Left lobe of liver (tissue), 2 donors: ENCODE results near the gene USP48. TPM values are rescaled to one million over a fixed set of nuclear protein-coding genes. Genes with fewer than 3 reads are reported as not detected.

ENCODE experiments used
- ATAC-seq: fragments of 200-7000 bp; cut with Tn5 transposase; one replicate; pipeline ENCODE4 v1.9.1; 2020; ENCODE audit warnings: mild to moderate bottlenecking, moderate library complexity
- DNase-seq: peaks from one replicate; pipeline ENCODE4 v3.0.0-alpha.2; 2020; ENCODE audit warnings: low spot score
- total RNA-seq: library from RNA; stranded (reverse); gene quantifications from one replicate; pipeline ENCODE4 v1.2.1, GENCODE V29; 2021
- donor health status: DM: no; HTN: no; CAD: no; lungs with moderate emphysema.
- donor health status: DM: no; HTN: yes; CAD: no.

The USP48 gene
- total RNA-seq, 1 donor from 2014 or later, result 22.7 TPM

- DNase-seq (no peak), ATAC-seq (no peak)
These were observed 123.0 kb downstream of the USP48 start for GRCh38 chr1:21659924-21660326.

- peak; percentile 79 for DNase-seq
- peak; percentile 98 for ATAC-seq
These were observed 123.6 kb downstream of the USP48 start for GRCh38 chr1:21659099-21659923.

GRCh38 chr1:21657456-21658190, 125.3 kb downstream of the USP48 start:
- DNase-seq (no peak), ATAC-seq (no peak)

GRCh38 chr1:21655748-21656147, 127.2 kb downstream of the USP48 start:
- no peak for ATAC-seq
- DNase-seq, result no peak

DNA sequence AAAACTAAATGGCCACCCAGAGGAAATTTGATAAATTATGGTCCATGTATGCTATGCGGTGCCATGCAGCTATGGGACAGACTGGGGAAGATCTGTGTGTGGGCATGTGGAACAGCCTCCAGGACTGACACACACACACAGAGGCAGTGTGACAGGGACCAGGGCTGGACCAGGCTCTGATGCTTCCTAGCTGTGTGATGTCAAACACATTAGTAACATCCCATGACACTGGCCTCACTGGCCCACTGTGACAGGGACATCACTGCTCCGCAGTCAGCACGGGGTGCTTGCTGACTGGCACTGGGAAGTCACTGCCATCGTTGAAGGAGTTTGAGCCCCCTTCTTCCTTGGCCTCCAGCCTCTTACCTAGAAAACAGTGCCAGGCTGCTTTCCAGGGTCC, 127.7 kb downstream of the USP48 start:
- DNase-seq, result no peak
- no peak for ATAC-seq

DNA sequence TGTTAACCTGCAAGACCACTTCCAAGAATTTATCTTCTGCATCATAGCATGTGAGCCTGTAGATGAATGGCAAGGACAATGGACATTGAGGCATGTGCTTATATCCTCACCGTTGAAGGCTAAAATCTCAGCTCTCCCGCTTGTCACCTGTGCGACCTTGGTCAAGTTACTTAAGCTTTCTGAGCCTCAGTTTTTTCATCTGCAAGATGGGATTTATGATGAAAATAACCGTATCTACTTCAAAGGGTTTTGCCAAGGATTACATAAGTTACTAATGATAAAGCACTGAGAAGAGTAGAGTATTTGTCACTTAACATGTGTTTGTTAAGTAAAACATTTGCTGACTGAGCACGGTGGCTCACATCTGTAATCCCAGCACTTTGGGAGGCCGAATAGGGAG, 128.7 kb downstream of the USP48 start:
- ATAC-seq, result no peak
- DNase-seq, result no peak

GRCh38 chr1:21653744-21654100, 129.2 kb downstream of the USP48 start:
- DNase-seq, result no peak
- no peak for ATAC-seq

- DNase-seq (no peak), ATAC-seq (no peak)
These were observed 129.8 kb downstream of the USP48 start for GRCh38 chr1:21652937-21653743.

DNA sequence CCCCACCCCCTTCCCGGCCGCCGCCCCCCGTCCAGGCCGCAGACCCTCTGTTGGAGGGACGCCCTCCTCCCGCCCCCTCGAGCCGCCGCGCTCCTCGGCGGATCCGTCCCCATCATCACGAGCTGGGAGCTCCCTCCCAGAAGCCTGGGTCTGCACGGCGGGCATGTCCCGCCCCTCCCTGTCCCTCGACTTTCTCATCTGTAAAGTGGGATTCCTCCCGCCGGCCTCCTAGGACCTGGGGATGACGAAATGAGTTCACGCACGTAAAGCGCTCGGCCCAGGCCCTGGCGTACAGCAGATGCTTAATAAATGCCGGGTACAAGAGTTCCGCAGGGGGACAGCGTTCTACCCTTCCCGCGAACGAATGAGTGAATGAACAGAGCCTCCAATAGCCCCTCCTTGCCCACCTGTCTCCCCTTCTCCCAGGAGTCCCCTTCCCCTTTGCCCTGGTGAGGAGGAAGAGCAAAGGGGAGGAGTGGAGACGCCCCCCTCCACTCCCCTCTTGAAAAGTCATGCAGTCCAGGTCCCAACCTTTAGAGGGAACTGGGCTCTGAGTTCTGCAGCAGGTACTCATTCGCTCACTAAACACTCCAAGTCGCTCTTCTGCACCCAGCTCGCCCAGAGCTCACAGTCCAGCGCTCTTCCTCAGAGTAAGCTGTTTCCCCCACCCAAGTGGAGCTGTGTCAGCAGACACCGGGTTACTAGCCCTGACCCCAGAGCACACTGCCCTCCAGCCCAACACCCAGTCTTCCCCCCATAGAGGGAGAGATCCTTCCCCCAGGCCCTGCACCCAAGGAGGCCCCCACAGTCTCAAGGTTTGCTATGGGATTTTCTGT, 130.6 kb downstream of the USP48 start:
- ATAC-seq, result no peak
- no peak for DNase-seq

DNA sequence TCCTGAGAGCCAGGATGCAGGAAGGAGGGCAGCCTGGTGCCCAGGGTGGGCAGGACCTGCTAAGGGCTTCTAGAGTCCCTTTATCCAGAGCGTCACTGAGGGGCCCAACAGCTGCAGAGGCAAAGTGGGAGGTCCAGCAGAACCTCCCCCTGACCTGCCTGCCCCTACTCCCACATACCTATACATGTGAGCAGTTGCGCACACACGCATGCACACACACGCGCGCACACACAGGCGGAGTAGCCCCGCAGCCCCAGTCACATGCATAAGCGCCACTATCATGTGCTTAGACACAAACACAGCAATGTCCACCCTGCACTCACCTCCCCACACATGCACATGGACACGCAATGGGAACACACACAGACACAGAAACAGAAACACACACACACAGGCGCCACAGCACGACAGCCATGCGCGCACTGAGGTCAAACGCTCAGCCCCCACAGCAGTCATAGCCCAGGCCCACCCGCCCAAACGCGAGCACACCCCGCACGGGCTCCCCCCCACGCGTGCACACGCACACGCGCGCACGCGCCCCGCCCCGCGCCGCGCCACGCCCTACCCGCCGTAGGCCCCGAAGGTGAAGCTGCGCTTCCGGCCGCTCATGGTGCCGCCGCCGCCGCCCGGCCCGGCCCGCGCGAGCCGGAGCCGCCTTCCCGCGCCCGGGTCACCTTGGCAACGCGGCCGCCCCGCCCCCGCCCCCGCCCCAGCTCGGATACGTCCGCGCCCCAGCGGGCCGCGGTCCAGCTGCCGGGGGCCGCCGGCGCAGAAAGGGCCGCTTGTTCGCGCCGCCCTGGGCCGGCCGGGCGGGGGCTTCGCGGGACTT, 131.5 kb downstream of the USP48 start:
- ATAC-seq, result peak; percentile 84

DNA sequence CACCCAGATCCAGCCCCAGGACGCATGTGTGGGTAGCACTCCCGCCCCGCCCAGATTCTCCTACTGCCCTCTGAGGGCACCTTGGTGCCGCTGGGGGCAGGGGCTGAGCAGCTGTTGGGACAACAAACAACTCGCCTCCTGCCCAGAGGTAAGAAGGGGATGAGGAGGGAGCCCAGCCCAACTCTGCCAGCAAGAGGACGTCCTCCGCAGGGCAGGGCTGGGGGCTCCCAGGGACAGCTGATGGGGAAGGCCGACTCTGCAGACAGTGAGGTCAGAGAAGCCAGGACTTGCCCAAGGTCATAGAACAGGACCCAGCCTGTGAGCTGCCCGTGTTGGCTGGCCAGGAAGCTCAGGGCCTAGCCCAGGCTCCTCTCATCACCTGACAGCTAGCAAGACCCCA, 132.5 kb downstream of the USP48 start:
- no peak for DNase-seq

More for the DNA sequence above, 131.5 kb downstream of the USP48 start:
- no peak for DNase-seq

GRCh38 chr1:21649315-21649714, 133.6 kb downstream of the USP48 start:
- no peak for ATAC-seq

More for the DNA sequence above, 132.5 kb downstream of the USP48 start:
- no peak for ATAC-seq

DNA sequence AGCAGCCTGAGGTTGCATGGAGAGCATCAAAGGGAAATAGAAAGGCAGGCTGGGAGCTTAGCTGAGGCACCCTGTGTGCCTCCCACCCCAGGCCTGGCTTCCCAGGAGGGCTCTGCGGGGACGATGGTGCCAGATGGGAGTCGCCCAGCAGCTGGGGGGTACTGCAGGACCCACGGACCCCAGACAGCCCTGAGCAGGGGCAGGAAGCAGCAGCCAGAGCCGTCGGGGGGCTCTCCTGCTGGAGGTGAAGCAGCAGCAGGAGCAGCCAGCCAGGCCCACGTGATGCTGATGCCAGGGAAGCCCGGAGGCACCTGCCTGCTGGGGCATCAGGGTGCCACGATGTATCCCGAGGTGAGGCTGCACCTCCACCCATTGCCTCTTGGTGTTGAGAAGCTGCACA, 134.2 kb downstream of the USP48 start:
- DNase-seq, result no peak
- no peak for ATAC-seq

More at GRCh38 chr1:21649315-21649714, 133.6 kb downstream of the USP48 start:
- DNase-seq, result no peak

DNA sequence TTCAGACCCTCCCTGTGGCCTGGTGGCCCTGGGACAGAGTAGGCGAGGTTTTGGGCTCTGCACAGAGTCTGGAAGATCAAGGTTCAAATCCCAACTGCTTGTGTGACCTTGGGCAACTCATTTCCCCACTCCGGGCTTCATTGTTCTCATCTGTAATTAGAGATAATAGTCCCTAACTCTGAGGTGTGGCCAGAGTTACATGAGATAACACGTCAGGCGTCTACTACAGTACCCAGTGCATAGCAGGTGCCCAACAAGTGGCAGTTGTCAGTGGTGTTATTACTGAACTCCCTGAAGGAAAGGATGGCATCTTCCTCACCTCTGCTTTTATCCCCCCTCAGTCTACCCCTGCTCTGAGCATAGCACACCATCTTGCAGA, 134.6 kb downstream of the USP48 start:
- ATAC-seq (no peak), DNase-seq (no peak)

GRCh38 chr1:21647431-21648351, 135.3 kb downstream of the USP48 start:
- no peak for DNase-seq
- ATAC-seq, result peak; percentile 24

GRCh38 chr1:21645550-21645949, 137.4 kb downstream of the USP48 start:
- DNase-seq, result no peak
- no peak for ATAC-seq

- ATAC-seq, result no peak
These were observed 138.0 kb downstream of the USP48 start for GRCh38 chr1:21644906-21645305.

DNA sequence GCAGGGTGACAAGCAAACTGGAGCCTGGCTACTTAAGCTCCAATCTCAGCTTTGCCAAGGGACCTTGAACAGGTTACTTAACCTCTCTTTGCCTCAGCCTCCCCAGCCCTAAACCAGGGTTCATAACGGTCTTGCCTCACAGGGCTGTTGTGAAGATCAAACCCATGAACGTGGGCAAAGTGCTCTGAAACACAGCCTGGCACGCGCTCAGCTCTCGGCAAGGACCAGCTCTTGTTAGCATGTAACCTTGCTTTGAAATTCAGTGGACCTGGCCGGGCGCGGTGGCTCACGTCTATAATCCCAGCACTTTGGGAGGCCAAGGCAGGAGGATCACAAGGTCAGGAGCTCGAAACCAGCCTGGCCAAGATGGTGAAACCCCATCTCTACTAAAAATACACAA, 138.6 kb downstream of the USP48 start:
- DNase-seq, result no peak
- no peak for ATAC-seq

More at GRCh38 chr1:21644906-21645305, 138.0 kb downstream of the USP48 start:
- DNase-seq, result no peak

DNA sequence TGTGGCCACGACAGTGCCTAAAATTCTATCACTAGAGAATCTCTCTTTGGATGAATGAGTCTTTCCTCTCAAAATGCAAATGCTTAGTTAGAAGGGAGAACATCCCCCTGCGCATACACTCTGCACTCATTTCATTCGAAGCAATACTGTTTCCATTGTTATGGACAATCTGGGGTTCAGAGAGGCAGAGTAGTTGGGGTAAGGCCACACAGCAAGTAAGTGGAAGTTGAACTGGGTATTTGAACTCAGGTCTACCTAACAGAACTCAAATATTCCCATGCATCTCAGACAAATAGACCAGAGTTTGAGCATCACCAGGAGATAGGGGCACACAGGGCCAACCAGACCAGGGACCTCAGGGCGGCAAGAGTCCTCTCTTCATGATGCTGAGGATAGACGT, 139.3 kb downstream of the USP48 start:
- DNase-seq (no peak), ATAC-seq (no peak)
